Caco-2 (cell line): ENCODE measurements around the gene CADPS. TPM values are rescaled to one million over a fixed set of nuclear protein-coding genes. Genes with fewer than 3 reads are reported as not detected.

Experiments
- BruUV-seq: library from RNA; stranded (reverse); fragments of 400-500 nt; replicated peaks from 2 replicates; lab custom pipeline; 2021; lab: Mats Ljungman, UMichigan
- CTCF ChIA-PET: fragments of 300-600 bp; sonication (Branson Sonifier 250); formaldehyde crosslinking; loops from one replicate; lab custom pipeline; 2022; ENCODE audit warnings: antibody characterized with exemption; lab: Charles Lee
- POLR2A ChIA-PET: fragments of 300-600 bp; sonication (Branson Sonifier 250); formaldehyde crosslinking; loops from one replicate; lab custom pipeline; 2022; ENCODE audit warnings: antibody characterized with exemption; lab: Charles Lee
- DNase-seq, 2 experiments: peaks; one replicate each; pipeline versions ENCODE4 v3.0.0 to v3.0.0-alpha.2; 2020 to 2022
- H3K27me3 ChIP-seq: replicated peaks from 2 replicates; pipeline ENCODE4 v1.6.0; 2011; ENCODE audit warnings: low read length; ENCODE audit not compliant: control insufficient read depth, insufficient read depth
- H3K36me3 ChIP-seq: 2 replicates; pipeline ENCODE4 v1.5.1; 2011; ENCODE audit warnings: low read length; ENCODE audit not compliant: control insufficient read depth, insufficient read depth
- H3K4me1 ChIP-seq: fragments of 250-450 bp; sonication (Bioruptor Pico); 2 replicates; pipeline ENCODE4 v1.5.1; 2020; ENCODE audit warnings: mild to moderate bottlenecking
- H3K4me3 ChIP-seq: 2 replicates; pipeline ENCODE4 v1.5.1; 2011; ENCODE audit warnings: low read depth, mild to moderate bottlenecking, control low read depth, low read length
- H3K9me3 ChIP-seq: fragments of 250-450 bp; sonication (Bioruptor Pico); 2 replicates; pipeline ENCODE4 v1.5.1; 2020; ENCODE audit warnings: mild to moderate bottlenecking, moderate library complexity
- H3K27ac Mint-ChIP-seq: one replicate; pipeline ENCODE4 v1.8.0; 2022; ENCODE audit warnings: mixed read lengths; ENCODE audit not compliant: unreplicated experiment
- H3K27me3 Mint-ChIP-seq: one replicate; pipeline ENCODE4 v1.8.0; 2022; ENCODE audit warnings: mixed read lengths; ENCODE audit not compliant: insufficient read depth, unreplicated experiment
- H3K36me3 Mint-ChIP-seq: one replicate; pipeline ENCODE4 v1.8.0; 2022; ENCODE audit warnings: mild to moderate bottlenecking, mixed read lengths; ENCODE audit not compliant: insufficient read depth, unreplicated experiment
- H3K4me1 Mint-ChIP-seq: one replicate; pipeline ENCODE4 v1.8.0; 2022; ENCODE audit warnings: low read depth, mixed read lengths; ENCODE audit not compliant: unreplicated experiment
- H3K4me3 Mint-ChIP-seq: one replicate; pipeline ENCODE4 v1.8.0; 2022; ENCODE audit warnings: mild to moderate bottlenecking, moderate library complexity, mixed read lengths; ENCODE audit not compliant: unreplicated experiment
- H3K9me3 Mint-ChIP-seq: one replicate; pipeline ENCODE4 v1.8.0; 2022; ENCODE audit warnings: mixed read lengths; ENCODE audit not compliant: unreplicated experiment
- CTCF ChIP-seq, 2 experiments: fragments of 200-600 bp in 1 of 2; IDR thresholded peaks; 1 replicate in 1 of 2; 2 replicates in 1 of 2; pipeline versions ENCODE4 v1.5.1 to v1.8.0; 2011 to 2022; ENCODE audit warnings: antibody characterized with exemption in 1 of 2, control low read depth in 1 of 2, inconsistent platforms in 1 of 2, low read depth in 1 of 2, low read length in 1 of 2, mild to moderate bottlenecking in 1 of 2, moderate library complexity in 1 of 2; ENCODE audit not compliant: insufficient read depth in 1 of 2, severe bottlenecking in 1 of 2, unreplicated experiment in 1 of 2
- intact Hi-C: fragments of 100-400 bp; cut with micrococcal nuclease; formaldehyde crosslinking; loops from one replicate; pipeline ENCODE4 v1.10.0; 2022; ENCODE audit not compliant: unreplicated experiment
- total RNA-seq: library from RNA; stranded (reverse); gene quantifications from 2 replicates; pipeline ENCODE4 v1.2.3, GENCODE V29; 2022

Gene CADPS
- total RNA-seq, 1 experiment from 2014 or later = not detected

GRCh38 chr3:62768896-62769295 is 106.3 kb downstream of the CADPS start:
- Histone ChIP-seq H3K36me3 (no peaks in the 10 kb centered on the region), H3K4me1 (no peaks in the 10 kb centered on the region), H3K27me3 (no peaks in the 10 kb centered on the region), H3K9me3 (no peaks in the 10 kb centered on the region), H3K4me3 (no peak overlapping the region)
- no peaks in the 10 kb centered on the region for H3K4me1 Mint-ChIP-seq
- H3K9me3 Mint-ChIP-seq = no peaks in the 10 kb centered on the region
- no peak overlapping the region for H3K4me3 Mint-ChIP-seq
- no peak for TF ChIP-seq CTCF (IDR thresholded peaks at IDR 0.05; ENCODE audit: insufficient read depth in 1 of 2, low read depth in 1 of 2, low read length in 1 of 2, severe bottlenecking in 1 of 2, unreplicated experiment in 1 of 2)
- ChIA-PET CTCF (no interaction called here), POLR2A (no interaction called here)
- peaks cover under 1% of the 10 kb centered on the region for H3K27me3 Mint-ChIP-seq
- no peak overlapping the region for H3K27ac Mint-ChIP-seq
- intact Hi-C loops = no loop called here
- H3K36me3 Mint-ChIP-seq = no peaks in the 10 kb centered on the region
- no TSS peak for BruUV-seq
- DNase-seq = no peak

DNA sequence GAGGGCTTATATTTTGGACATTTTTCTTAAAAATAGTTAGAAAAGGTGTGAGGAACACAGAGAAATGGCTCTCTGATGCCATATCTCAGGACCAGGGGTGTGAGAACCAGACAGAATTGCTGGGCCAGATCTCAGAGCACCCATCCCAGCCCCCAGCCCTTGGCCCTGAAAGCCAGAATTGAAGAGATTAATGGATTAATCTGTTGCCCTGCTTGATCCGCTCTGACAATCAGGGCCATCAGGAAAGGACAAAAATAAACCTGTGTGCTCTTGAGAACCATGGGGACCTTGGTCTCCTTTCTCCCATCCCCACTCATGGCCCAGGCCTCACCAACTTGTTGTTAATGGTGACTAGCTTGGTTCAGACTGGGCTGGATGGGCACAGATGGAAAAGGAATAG is 113.5 kb downstream of the CADPS start:
- no peak for TF ChIP-seq CTCF (IDR thresholded peaks at IDR 0.05; ENCODE audit: insufficient read depth in 1 of 2, low read depth in 1 of 2, low read length in 1 of 2, severe bottlenecking in 1 of 2, unreplicated experiment in 1 of 2)
- H3K27me3 Mint-ChIP-seq = peaks cover 2% of the 10 kb centered on the region
- Histone ChIP-seq H3K4me3 (no peak overlapping the region), H3K27me3 (no peaks in the 10 kb centered on the region), H3K9me3 (no peaks in the 10 kb centered on the region), H3K36me3 (no peaks in the 10 kb centered on the region), H3K4me1 (no peaks in the 10 kb centered on the region)
- H3K36me3 Mint-ChIP-seq = no peaks in the 10 kb centered on the region
- H3K4me3 Mint-ChIP-seq = no peak overlapping the region
- ChIA-PET CTCF (no interaction called here), POLR2A (no interaction called here)
- H3K4me1 Mint-ChIP-seq = no peaks in the 10 kb centered on the region
- no peaks in the 10 kb centered on the region for H3K9me3 Mint-ChIP-seq
- BruUV-seq = no TSS peak
- intact Hi-C loops = no loop called here
- no peak overlapping the region for H3K27ac Mint-ChIP-seq
- DNase-seq = no peak

- no peaks in the 10 kb centered on the region for H3K9me3 ChIP-seq
- no peak for TF ChIP-seq CTCF (IDR thresholded peaks at IDR 0.05; ENCODE audit: insufficient read depth in 1 of 2, low read depth in 1 of 2, low read length in 1 of 2, severe bottlenecking in 1 of 2, unreplicated experiment in 1 of 2)
- H3K27me3 ChIP-seq = no peaks in the 10 kb centered on the region
- BruUV-seq = no TSS peak
- Mint-ChIP-seq H3K4me1 (no peaks in the 10 kb centered on the region), H3K27ac (no peak overlapping the region), H3K36me3 (no peaks in the 10 kb centered on the region), H3K9me3 (no peaks in the 10 kb centered on the region), H3K27me3 (peaks cover 2% of the 10 kb centered on the region), H3K4me3 (no peak overlapping the region)
- intact Hi-C loops = no loop called here
- H3K4me3 ChIP-seq = no peak overlapping the region
- CTCF ChIA-PET = no interaction called here
- no peaks in the 10 kb centered on the region for H3K4me1 ChIP-seq
- POLR2A ChIA-PET = no interaction called here
- no peaks in the 10 kb centered on the region for H3K36me3 ChIP-seq
- DNase-seq = no peak
These were observed 113.9 kb downstream of the CADPS start for GRCh38 chr3:62761311-62761710.
